GM19043 (cell line): ENCODE measurements around the gene PRR5.

ENCODE experiments used
- ATAC-seq: cut with Tn5 transposase; IDR thresholded peaks from one replicate; pipeline ENCODE4 v1.9.1; 2021; ENCODE audit warnings: low read depth; ENCODE audit not compliant: unreplicated experiment

The PRR5 gene

GRCh38 chr22:44752285-44753188 is 50.5 kb downstream of the PRR5 start, which contains the start of gene ARHGAP8:
ARHGAP8 (plus strand) TSS chr22:44752575; CDS start chr22:44786528, 33,953 bp downstream.
- no peak for ATAC-seq

GRCh38 chr22:44753189-44754042 is 51.4 kb downstream of the PRR5 start:
- ATAC-seq: no peak

- no peak for ATAC-seq
Measured at GRCh38 chr22:44754998-44755397, 53.0 kb downstream of the PRR5 start.

GRCh38 chr22:44755417-44755816 is 53.4 kb downstream of the PRR5 start:
- no peak for ATAC-seq

GRCh38 chr22:44755956-44756361 is 54.0 kb downstream of the PRR5 start:
- no peak for ATAC-seq

- no peak for ATAC-seq
Measured at GRCh38 chr22:44758344-44758973, 56.5 kb downstream of the PRR5 start.

- no peak for ATAC-seq
Measured at GRCh38 chr22:44759001-44759400, 57.0 kb downstream of the PRR5 start.

- no peak for ATAC-seq
Measured at GRCh38 chr22:44759430-44760310, 57.7 kb downstream of the PRR5 start.

- no peak for ATAC-seq
Measured at GRCh38 chr22:44760476-44760875, 58.5 kb downstream of the PRR5 start.

- ATAC-seq: no peak
Measured at GRCh38 chr22:44761025-44761424, 59.0 kb downstream of the PRR5 start.

- no peak for ATAC-seq
Measured at GRCh38 chr22:44764373-44764772, 62.4 kb downstream of the PRR5 start.

GRCh38 chr22:44764974-44765373 is 63.0 kb downstream of the PRR5 start:
- no peak for ATAC-seq

- ATAC-seq: no peak
Measured at GRCh38 chr22:44765571-44766285, 63.7 kb downstream of the PRR5 start.

GRCh38 chr22:44773082-44773481 is 71.1 kb downstream of the PRR5 start:
- ATAC-seq: no peak

GRCh38 chr22:44775862-44776261 is 73.9 kb downstream of the PRR5 start:
- no peak for ATAC-seq

- no peak for ATAC-seq
Measured at GRCh38 chr22:44776605-44777363, 74.8 kb downstream of the PRR5 start.

- ATAC-seq: no peak
Measured at GRCh38 chr22:44777364-44777755, 75.4 kb downstream of the PRR5 start.

- ATAC-seq: no peak
Measured at GRCh38 chr22:44780876-44781449, 79.0 kb downstream of the PRR5 start.
